ENCODE measurements around the gene PTCD2.

DNA sequence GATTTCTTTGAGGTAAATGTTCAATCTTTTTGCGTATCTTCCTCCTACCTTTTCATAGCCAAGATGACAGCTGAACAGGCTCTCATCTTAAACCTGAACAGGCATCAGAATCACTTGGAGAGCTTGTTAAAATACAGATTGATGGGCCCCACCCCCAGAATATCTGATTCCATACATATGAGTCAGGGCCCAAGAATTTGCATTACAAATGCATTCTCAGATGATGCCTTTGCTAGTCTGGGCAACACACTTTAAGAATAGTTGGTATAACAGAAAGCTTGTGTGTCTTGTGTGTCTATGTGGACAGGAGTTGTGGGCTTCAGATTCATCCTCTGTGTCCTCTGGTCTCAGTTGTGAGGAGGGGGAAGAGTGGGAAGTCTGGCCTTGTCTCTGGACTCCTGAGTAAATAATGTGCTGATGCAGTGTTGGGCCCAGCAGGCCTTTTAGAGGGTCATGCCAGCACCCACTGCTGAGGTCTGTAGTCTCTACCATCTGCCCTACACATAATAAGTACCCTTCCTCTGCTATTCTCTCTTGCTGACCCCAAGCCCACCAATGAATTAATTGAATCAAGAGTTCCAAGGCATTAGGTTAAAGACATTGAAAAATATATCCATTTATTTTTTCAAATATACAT, 43.1 kb downstream of the PTCD2 start:
- TF ChIP-seq, protein P1, sequence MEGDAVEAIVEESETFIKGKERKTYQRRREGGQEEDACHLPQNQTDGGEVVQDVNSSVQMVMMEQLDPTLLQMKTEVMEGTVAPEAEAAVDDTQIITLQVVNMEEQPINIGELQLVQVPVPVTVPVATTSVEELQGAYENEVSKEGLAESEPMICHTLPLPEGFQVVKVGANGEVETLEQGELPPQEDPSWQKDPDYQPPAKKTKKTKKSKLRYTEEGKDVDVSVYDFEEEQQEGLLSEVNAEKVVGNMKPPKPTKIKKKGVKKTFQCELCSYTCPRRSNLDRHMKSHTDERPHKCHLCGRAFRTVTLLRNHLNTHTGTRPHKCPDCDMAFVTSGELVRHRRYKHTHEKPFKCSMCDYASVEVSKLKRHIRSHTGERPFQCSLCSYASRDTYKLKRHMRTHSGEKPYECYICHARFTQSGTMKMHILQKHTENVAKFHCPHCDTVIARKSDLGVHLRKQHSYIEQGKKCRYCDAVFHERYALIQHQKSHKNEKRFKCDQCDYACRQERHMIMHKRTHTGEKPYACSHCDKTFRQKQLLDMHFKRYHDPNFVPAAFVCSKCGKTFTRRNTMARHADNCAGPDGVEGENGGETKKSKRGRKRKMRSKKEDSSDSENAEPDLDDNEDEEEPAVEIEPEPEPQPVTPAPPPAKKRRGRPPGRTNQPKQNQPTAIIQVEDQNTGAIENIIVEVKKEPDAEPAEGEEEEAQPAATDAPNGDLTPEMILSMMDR (IDR thresholded peaks at IDR 0.05; ENCODE audit: extremely low read depth in 1 of 2, insufficient read depth in 1 of 2, low read depth in 1 of 2, low read length in 2 of 2): no peak
- no peak for TF ChIP-seq POLR2A (IDR thresholded peaks at IDR 0.05; ENCODE audit: low read depth, low read length)
- TF ChIP-seq, protein P2, sequence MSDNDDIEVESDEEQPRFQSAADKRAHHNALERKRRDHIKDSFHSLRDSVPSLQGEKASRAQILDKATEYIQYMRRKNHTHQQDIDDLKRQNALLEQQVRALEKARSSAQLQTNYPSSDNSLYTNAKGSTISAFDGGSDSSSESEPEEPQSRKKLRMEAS (IDR thresholded peaks at IDR 0.05; ENCODE audit: insufficient read depth, insufficient read length): no peak
